Stomach (tissue), 4 donors: Measurements from ENCODE around the gene CFTR.

ENCODE experiments used
- CTCF ChIP-seq, 7 experiments: fragments of 450-650 bp in 4 of 7; fragments of 200-600 bp in 3 of 7; sonication (generic) in 3 of 7; IDR thresholded peaks; one replicate each; pipeline ENCODE4 v1.5.1; 2016 to 2019; ENCODE audit warnings: antibody characterized with exemption in 7 of 7, control low read depth in 2 of 7, mild to moderate bottlenecking in 1 of 7
- POLR2A ChIP-seq, 4 donors: fragments of 450-650 bp; IDR thresholded peaks; one replicate each; pipeline ENCODE4 v1.6.1; 2016; ENCODE audit warnings: antibody characterized with exemption in 4 of 4, control low read depth in 2 of 4, mild to moderate bottlenecking in 1 of 4, moderate library complexity in 1 of 4

- TF ChIP-seq CTCF (IDR thresholded peaks at IDR 0.05), result no peak
- no peak for TF ChIP-seq POLR2A (IDR thresholded peaks at IDR 0.05)
Measured at GRCh38 chr7:117564080-117564479, 84.3 kb downstream of the CFTR start.
